Progenitor cell of endocrine pancreas (in vitro differentiated cells): ENCODE measurements around the gene MYO1H. TPM values are rescaled to one million over a fixed set of nuclear protein-coding genes. Genes with fewer than 3 reads are reported as not detected.

Experiments used
- DNase-seq: peaks from one replicate; pipeline ENCODE4 v3.0.0; 2021; ENCODE audit warnings: low spot score; ENCODE audit not compliant: unreplicated experiment
- H3K27ac Mint-ChIP-seq: 2 replicates; pipeline ENCODE4 v1.8.0; 2021; ENCODE audit warnings: mild to moderate bottlenecking, moderate library complexity, mixed read lengths
- H3K27me3 Mint-ChIP-seq: 2 replicates; pipeline ENCODE4 v1.8.0; 2021; ENCODE audit warnings: mixed read lengths
- H3K36me3 Mint-ChIP-seq: 2 replicates; pipeline ENCODE4 v1.8.0; 2022; ENCODE audit warnings: mixed read lengths; ENCODE audit not compliant: insufficient read depth
- H3K4me1 Mint-ChIP-seq: 2 replicates; pipeline ENCODE4 v1.8.0; 2021; ENCODE audit warnings: low read depth, mixed read lengths
- H3K4me3 Mint-ChIP-seq: 2 replicates; pipeline ENCODE4 v1.8.0; 2021; ENCODE audit warnings: low read depth, mild to moderate bottlenecking, moderate library complexity, mixed read lengths
- H3K9me3 Mint-ChIP-seq: 2 replicates; pipeline ENCODE4 v1.8.0; 2021; ENCODE audit warnings: low read depth, mixed read lengths
- CTCF ChIP-seq: fragments of 200-600 bp; sonication (generic); IDR thresholded peaks from one replicate; pipeline ENCODE4 v1.5.0; 2021; ENCODE audit warnings: antibody characterized with exemption, mild to moderate bottlenecking; ENCODE audit not compliant: unreplicated experiment
- total RNA-seq: library from RNA; stranded (reverse); gene quantifications from 2 replicates; pipeline ENCODE4 v1.2.1, GENCODE V29; 2021

The MYO1H gene
- total RNA-seq, 1 donor from 2014 or later: 0.77 TPM

- no peak for DNase-seq
Measured at GRCh38 chr12:109359131-109359690, 11.5 kb downstream of the MYO1H start.

GRCh38 chr12:109369831-109370230, 22.1 kb downstream of the MYO1H start:
- H3K4me3 Mint-ChIP-seq: no peak overlapping the region
- TF ChIP-seq CTCF: no peak
- H3K4me1 Mint-ChIP-seq: no peaks in the 10 kb centered on the region
- DNase-seq: no peak
- H3K27me3 Mint-ChIP-seq: peaks cover 18% of the 10 kb centered on the region
- no peaks in the 10 kb centered on the region for H3K9me3 Mint-ChIP-seq
- H3K27ac Mint-ChIP-seq: no peak overlapping the region
- H3K36me3 Mint-ChIP-seq: no peaks in the 10 kb centered on the region

More at GRCh38 chr12:109359131-109359690, 11.5 kb downstream of the MYO1H start:
- TF ChIP-seq CTCF: no peak
- peaks cover 13% of the 10 kb centered on the region for H3K27me3 Mint-ChIP-seq
- H3K4me3 Mint-ChIP-seq: no peak overlapping the region
- no peaks in the 10 kb centered on the region for H3K36me3 Mint-ChIP-seq
- no peaks in the 10 kb centered on the region for H3K9me3 Mint-ChIP-seq
- H3K4me1 Mint-ChIP-seq: no peaks in the 10 kb centered on the region
- H3K27ac Mint-ChIP-seq: no peak overlapping the region

GRCh38 chr12:109377139-109377685, 29.5 kb downstream of the MYO1H start:
- no peak for TF ChIP-seq CTCF
- Mint-ChIP-seq H3K9me3 (no peaks in the 10 kb centered on the region), H3K27ac (no peak overlapping the region), H3K36me3 (no peaks in the 10 kb centered on the region), H3K4me1 (no peaks in the 10 kb centered on the region), H3K27me3 (no peaks in the 10 kb centered on the region), H3K4me3 (no peak overlapping the region)
- no peak for DNase-seq

- H3K27me3 Mint-ChIP-seq: peaks cover 6% of the 10 kb centered on the region
- no peak overlapping the region for H3K27ac Mint-ChIP-seq
- no peak for DNase-seq
- H3K4me1 Mint-ChIP-seq: no peaks in the 10 kb centered on the region
- H3K4me3 Mint-ChIP-seq: no peak overlapping the region
- H3K9me3 Mint-ChIP-seq: no peaks in the 10 kb centered on the region
- H3K36me3 Mint-ChIP-seq: no peaks in the 10 kb centered on the region
- TF ChIP-seq CTCF: no peak
Measured at GRCh38 chr12:109378569-109378968, 30.9 kb downstream of the MYO1H start.

GRCh38 chr12:109382031-109382430, 34.3 kb downstream of the MYO1H start:
- Mint-ChIP-seq H3K4me1 (no peaks in the 10 kb centered on the region), H3K27me3 (peaks cover 14% of the 10 kb centered on the region), H3K36me3 (no peaks in the 10 kb centered on the region), H3K27ac (no peak overlapping the region), H3K9me3 (no peaks in the 10 kb centered on the region), H3K4me3 (no peak overlapping the region)
- TF ChIP-seq CTCF: no peak
- DNase-seq: no peak
